HUDEP-2 (cell line): ENCODE results near the gene MT3.
"Not testable (repeated sequence)": the region's sequence is repeated elsewhere in the genome, so short reads cannot be mapped to it uniquely, and the experiment has no call there.

Source experiments
- DNase-seq, 76 experiments: peaks; one replicate each; lab custom pipeline; 2025; ENCODE audit not compliant: unreplicated experiment in 76 of 76; lab: John Stamatoyannopoulos, UW

The MT3 gene

GRCh38 chr16:56577300-56577625, 12.1 kb upstream of the MT3 start:
- no peak for DNase-seq

- DNase-seq = no peak
Measured at GRCh38 chr16:56580391-56581048, 8.8 kb upstream of the MT3 start.

GRCh38 chr16:56582911-56583310, 6.4 kb upstream of the MT3 start:
- DNase-seq = not testable (repeated sequence)

GRCh38 chr16:56583351-56584168, 5.8 kb upstream of the MT3 start:
- DNase-seq = no peak

GRCh38 chr16:56584276-56584675, 5.1 kb upstream of the MT3 start:
- no peak for DNase-seq

- DNase-seq = no peak
Measured at GRCh38 chr16:56588781-56589140, 567 bp upstream of the MT3 start.

- no peak for DNase-seq
Measured at GRCh38 chr16:56591377-56592060, 2.2 kb downstream of the MT3 start.

GRCh38 chr16:56593573-56594291, 4.4 kb downstream of the MT3 start:
- no peak for DNase-seq

- no peak for DNase-seq
Measured at GRCh38 chr16:56594292-56594619, 4.9 kb downstream of the MT3 start.

- DNase-seq = peak in 26 of 76 experiments; percentile 3 to 42 (median 20)
Measured at GRCh38 chr16:56600398-56600999, 11.2 kb downstream of the MT3 start.

GRCh38 chr16:56601325-56601724, 12.0 kb downstream of the MT3 start:
- no peak for DNase-seq

GRCh38 chr16:56603589-56603988, 14.3 kb downstream of the MT3 start:
- peak in 31 of 76 experiments; percentile 4 to 58 (median 19) for DNase-seq

- DNase-seq = no peak
Measured at GRCh38 chr16:56604966-56605365, 15.6 kb downstream of the MT3 start.

GRCh38 chr16:56605475-56605874, 16.1 kb downstream of the MT3 start:
- no peak for DNase-seq

GRCh38 chr16:56606071-56606475, 16.7 kb downstream of the MT3 start:
- peak in 9 of 76 experiments; percentile 0 to 51 (median 20) for DNase-seq

GRCh38 chr16:56606476-56607108, 17.3 kb downstream of the MT3 start:
- no peak for DNase-seq

GRCh38 chr16:56607109-56607618, 17.8 kb downstream of the MT3 start:
- DNase-seq = no peak

GRCh38 chr16:56607675-56608042, 18.3 kb downstream of the MT3 start:
- no peak for DNase-seq

GRCh38 chr16:56608043-56608875, 18.9 kb downstream of the MT3 start, which contains the start of gene MT2A:
Gene MT2A, plus strand, starts transcription at chr16:56608584. Its CDS starts 72 bp downstream, at chr16:56608656.
- peak in 75 of 76 experiments; percentile 38 to 91 (median 82) for DNase-seq
